ENCODE data around the gene ALG12. TPM values are rescaled to one million over a fixed set of nuclear protein-coding genes. Genes with fewer than 3 reads are reported as not detected.

Gene ALG12
- total and polyA plus RNA-seq, 2 of the 8 experiments (the other 6 are each of a cell fraction or from before 2014, with no cell fraction given): 13.4 to 22.5 TPM

DNA sequence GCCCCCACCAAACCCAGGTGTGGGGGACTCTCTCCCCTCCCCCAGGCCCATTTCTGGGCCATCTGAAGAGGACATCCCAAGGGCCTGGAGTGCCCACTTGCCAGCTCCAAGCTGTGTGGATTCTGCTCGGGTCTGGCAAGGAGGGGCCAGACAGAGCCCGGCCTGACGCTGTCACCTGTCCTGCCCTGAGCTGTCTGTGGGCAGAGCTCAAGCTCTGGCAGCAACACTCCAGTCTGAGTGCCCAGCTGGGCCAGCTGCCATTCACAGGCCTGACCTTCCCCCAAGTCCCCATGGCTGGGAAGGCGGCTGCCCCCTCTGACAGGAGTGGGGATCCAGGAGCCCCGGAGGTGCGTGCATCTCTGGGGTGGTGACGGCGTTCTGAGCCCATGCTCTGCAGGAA lies 36.1 kb upstream of the ALG12 start:
- peaks cover 0 to 4% (median 2%) of the 10 kb centered on the region in 4 experiments; a peak in 3 of 7 replicates for H3K27me3 ChIP-seq (replicated peaks in 1 of 4; ENCODE audit: control insufficient read depth in 3 of 4, extremely low read depth in 1 of 4, insufficient read depth in 3 of 4, low read length in 3 of 4)
- no peak overlapping the region for H3K9ac ChIP-seq (replicated peaks in 1 of 4; ENCODE audit: extremely low read depth in 1 of 4, low read depth in 3 of 4, low read length in 3 of 4)
- H2BK5ac ChIP-seq (ENCODE audit: low read depth, low read length): no peak overlapping the region
- FAIRE-seq (no peak), DNase-seq (ENCODE audit: low read depth in 1 of 2, low spot score in 2 of 2) (no peak)
- no peak overlapping the region for H3K18ac ChIP-seq (ENCODE audit: extremely low read depth, low read length)
- no peak overlapping the region for H3K23ac ChIP-seq (ENCODE audit: insufficient read length)
- ChIA-PET CTCF (ENCODE audit: partially characterized antibody) (interaction anchor here (0.6 kb wide), 1 partner anchor 18 kb away, joined by 4 read pairs; no protein-coding TSS in a partner anchor), POLR2A (ENCODE audit: partially characterized antibody) (interaction anchor here (1.0 to 1.2 kb wide), 2 partner anchors 16 to 35 kb away, joined by 3 to 4 read pairs; partner anchors contain the start of gene CRELD2)
- no peaks in the 10 kb centered on the region for H3K79me1 ChIP-seq (ENCODE audit: low read depth, low read length)
- H4K5ac ChIP-seq (ENCODE audit: insufficient read length, low read depth, low read length): no peak overlapping the region
- WGBS, 2 experiments (ENCODE audit: extremely low coverage in 1 of 2, insufficient coverage in 1 of 2, insufficient read length in 1 of 2, insufficient replicate concordance in 2 of 2, low coverage in 1 of 2, low lambda C conversion rate in 2 of 2, missing lambda C conversion rate in 1 of 2): 82% methylated on average over 6 of the region's 8 CpGs; no CpG with 5 or more reads in 1 of the 2 experiments
- no peaks in the 10 kb centered on the region for H3K9me3 ChIP-seq (ENCODE audit: insufficient read depth in 2 of 2, low read depth in 1 of 2, low read length in 1 of 2)
- no peak overlapping the region for H3K56ac ChIP-seq (replicated peaks; ENCODE audit: insufficient read length, low read depth, low read length)
- H4K20me1 ChIP-seq (replicated peaks in 1 of 2; ENCODE audit: control insufficient read depth in 1 of 2, insufficient read depth in 2 of 2, low read length in 2 of 2): peaks cover 0 to 2% of the 10 kb centered on the region in 2 experiments
- H3K4me3 ChIP-seq (ENCODE audit: extremely low read depth in 1 of 4, insufficient read depth in 2 of 4, low read depth in 3 of 4, low read length in 4 of 4): no peak overlapping the region
- no peak overlapping the region for H3K14ac ChIP-seq (ENCODE audit: insufficient read length)
- no peak overlapping the region for H2AK5ac ChIP-seq (ENCODE audit: low read depth, low read length)
- no peaks in the 10 kb centered on the region for H3K36me3 ChIP-seq (ENCODE audit: control insufficient read depth in 2 of 4, insufficient read depth in 4 of 4, low read length in 3 of 4)
- no peak overlapping the region for H2BK20ac ChIP-seq (ENCODE audit: low read length)
- no peaks in the 10 kb centered on the region for H3K79me2 ChIP-seq (ENCODE audit: control insufficient read depth in 1 of 2, insufficient read depth in 2 of 2, low read length in 2 of 2)
- H3K4me1 ChIP-seq (replicated peaks in 1 of 4; ENCODE audit: control insufficient read depth in 3 of 4, insufficient read depth in 4 of 4, low read length in 3 of 4): peaks cover 0 to 15% (median 7%) of the 10 kb centered on the region in 4 experiments; a peak in 5 of 7 replicates
- no peak overlapping the region for H2BK120ac ChIP-seq (replicated peaks; ENCODE audit: low read depth, low read length)
- no peak overlapping the region for H2BK12ac ChIP-seq (ENCODE audit: low read depth, low read length)
- H3K23me2 ChIP-seq (ENCODE audit: low read depth, low read length): no peaks in the 10 kb centered on the region
- no peak overlapping the region for H3K4ac ChIP-seq (replicated peaks; ENCODE audit: insufficient read length, low read depth, low read length)
- H3K27ac ChIP-seq (ENCODE audit: low read depth, low read length): no peak overlapping the region; the same call in 1 of the 2 replicates
- no peak overlapping the region for H3K4me2 ChIP-seq (ENCODE audit: insufficient read depth in 1 of 2, low read depth in 2 of 2, low read length in 2 of 2)
- no peak overlapping the region for H4K91ac ChIP-seq (replicated peaks; ENCODE audit: insufficient read length, low read length)
- peak overlapping the region; percentile 25; the same call in 1 of the 2 replicates for H4K8ac ChIP-seq (ENCODE audit: extremely low read depth, insufficient read depth, low read length)
- no peak overlapping the region for H2AFZ ChIP-seq (ENCODE audit: low read length)
- H2BK15ac ChIP-seq (ENCODE audit: low read length): no peak overlapping the region
- TF ChIP-seq CEBPB (IDR thresholded peaks at IDR 0.05; ENCODE audit: low read depth, low read length): no peak
- no peak for TF ChIP-seq CHD2 (IDR thresholded peaks at IDR 0.05; ENCODE audit: low read length)
- no peak for TF ChIP-seq CHD1 (IDR thresholded peaks at IDR 0.05; ENCODE audit: low read depth, low read length)
- TF ChIP-seq SUZ12 (IDR thresholded peaks at IDR 0.05; ENCODE audit: low read length): no peak
- no peak for TF ChIP-seq RAD21 (IDR thresholded peaks at IDR 0.05 in 1 of 2, conservative IDR thresholded peaks at IDR 0.05 in 1 of 2; ENCODE audit: low read depth in 2 of 2, low read length in 2 of 2)
- no peak for TF ChIP-seq SAP30 (IDR thresholded peaks at IDR 0.05; ENCODE audit: insufficient read depth, insufficient replicate concordance, low read length)
- TF ChIP-seq TAF1 (IDR thresholded peaks at IDR 0.05; ENCODE audit: low read depth, low read length): no peak
- TF ChIP-seq RXRA (IDR thresholded peaks at IDR 0.05; ENCODE audit: insufficient read depth, low read depth, low read length): no peak
- no peak for TF ChIP-seq ASH2L (IDR thresholded peaks at IDR 0.05; ENCODE audit: low read length)
- TF ChIP-seq BCL11A (IDR thresholded peaks at IDR 0.05; ENCODE audit: low read depth in 2 of 2, low read length in 2 of 2): no peak
- no peak for TF ChIP-seq BRCA1 (IDR thresholded peaks at IDR 0.05; ENCODE audit: low read depth, low read length)
- no peak for TF ChIP-seq SIN3A (conservative IDR thresholded peaks at IDR 0.05 in 1 of 2, IDR thresholded peaks at IDR 0.05 in 1 of 2; ENCODE audit: low read depth in 1 of 2, low read length in 2 of 2)
- TF ChIP-seq, protein P1, sequence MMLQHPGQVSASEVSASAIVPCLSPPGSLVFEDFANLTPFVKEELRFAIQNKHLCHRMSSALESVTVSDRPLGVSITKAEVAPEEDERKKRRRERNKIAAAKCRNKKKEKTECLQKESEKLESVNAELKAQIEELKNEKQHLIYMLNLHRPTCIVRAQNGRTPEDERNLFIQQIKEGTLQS (IDR thresholded peaks at IDR 0.05; ENCODE audit: insufficient read depth, low read depth, low read length): no peak

Measured in H1 (cell line).